SU-DHL-6 (cell line): ENCODE results near the gene SEH1L.

Experiments
- EZH2phosphoT487 ChIP-seq: fragments of 200-600 bp; sonication (generic), shearing (Covaris generic); conservative IDR thresholded peaks from 2 replicates; pipeline ENCODE4 v1.6.1; 2018; ENCODE audit warnings: mild to moderate bottlenecking, antibody characterized with exemption, low read length, moderate library complexity, mixed read lengths
- TF ChIP-seq, protein P1 (sequence below): fragments of 200-600 bp; sonication (generic); IDR thresholded peaks from one replicate; pipeline ENCODE4 v1.5.1; 2017; ENCODE audit warnings: antibody characterized with exemption, mild to moderate bottlenecking, low read length, moderate library complexity; ENCODE audit not compliant: insufficient read depth, poor library complexity, severe bottlenecking

- TF ChIP-seq, protein P1, sequence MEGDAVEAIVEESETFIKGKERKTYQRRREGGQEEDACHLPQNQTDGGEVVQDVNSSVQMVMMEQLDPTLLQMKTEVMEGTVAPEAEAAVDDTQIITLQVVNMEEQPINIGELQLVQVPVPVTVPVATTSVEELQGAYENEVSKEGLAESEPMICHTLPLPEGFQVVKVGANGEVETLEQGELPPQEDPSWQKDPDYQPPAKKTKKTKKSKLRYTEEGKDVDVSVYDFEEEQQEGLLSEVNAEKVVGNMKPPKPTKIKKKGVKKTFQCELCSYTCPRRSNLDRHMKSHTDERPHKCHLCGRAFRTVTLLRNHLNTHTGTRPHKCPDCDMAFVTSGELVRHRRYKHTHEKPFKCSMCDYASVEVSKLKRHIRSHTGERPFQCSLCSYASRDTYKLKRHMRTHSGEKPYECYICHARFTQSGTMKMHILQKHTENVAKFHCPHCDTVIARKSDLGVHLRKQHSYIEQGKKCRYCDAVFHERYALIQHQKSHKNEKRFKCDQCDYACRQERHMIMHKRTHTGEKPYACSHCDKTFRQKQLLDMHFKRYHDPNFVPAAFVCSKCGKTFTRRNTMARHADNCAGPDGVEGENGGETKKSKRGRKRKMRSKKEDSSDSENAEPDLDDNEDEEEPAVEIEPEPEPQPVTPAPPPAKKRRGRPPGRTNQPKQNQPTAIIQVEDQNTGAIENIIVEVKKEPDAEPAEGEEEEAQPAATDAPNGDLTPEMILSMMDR: no peak
- no peak for TF ChIP-seq EZH2phosphoT487
Measured at GRCh38 chr18:12928641-12929040, 19.2 kb upstream of the SEH1L start.
